ENCODE measurements around the gene UBXN10. TPM values are rescaled to one million over a fixed set of nuclear protein-coding genes. Genes with fewer than 3 reads are reported as not detected.

The UBXN10 gene
- total and polyA plus RNA-seq, 12 donors, result 0.16 to 4.0 (median 1.5) TPM

DNA sequence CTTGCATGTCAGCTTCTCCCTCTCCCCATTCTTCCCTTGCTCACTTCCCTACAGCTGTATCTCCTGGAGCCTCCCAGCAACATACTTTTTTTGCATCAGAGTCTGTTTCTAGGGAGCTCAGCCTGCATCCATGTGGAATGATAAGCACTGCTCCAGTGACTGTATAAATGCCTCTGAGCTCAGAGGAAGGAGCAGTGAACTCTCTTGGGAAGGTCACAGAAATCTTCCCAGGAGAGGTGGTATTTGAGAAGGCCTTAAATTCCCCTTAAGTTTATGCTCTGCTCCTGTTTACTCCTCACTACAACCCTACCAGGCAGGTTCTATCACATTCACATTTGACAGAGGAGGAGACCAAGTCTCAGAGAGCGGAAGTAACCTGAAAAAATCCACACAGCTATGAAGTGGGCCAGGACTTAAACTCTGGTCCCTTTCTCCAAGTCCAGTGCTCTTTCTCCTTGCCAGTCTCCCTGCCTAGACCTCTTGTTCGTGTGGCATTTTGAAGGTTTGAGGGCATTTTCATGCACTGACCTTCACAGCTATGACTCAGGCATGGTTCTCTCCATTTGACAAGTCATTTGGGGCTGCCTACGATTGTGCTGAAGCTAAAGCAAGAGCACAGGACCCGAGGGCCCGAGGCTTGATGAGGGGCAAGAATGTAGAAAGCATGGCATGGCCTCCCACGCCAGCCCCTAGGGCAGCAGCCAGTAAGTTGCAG is 5.6 kb upstream of the UBXN10 start:
- intact Hi-C loops (cut with DNase I), result no loop called here
- ATAC-seq (no peak), DNase-seq (no peak)
- peaks cover 0 to 7% (median 0%) of the 10 kb centered on the region in 11 donors for H3K9me3 ChIP-seq
- 69 to 77% methylated on average over 6 of the region's 6 CpGs for WGBS, 2 donors
- peaks cover 0 to 6% (median 0%) of the 10 kb centered on the region in 9 donors for H3K4me1 ChIP-seq
- H3K27me3 ChIP-seq, result peaks cover 0 to 23% (median under 1%) of the 10 kb centered on the region in 7 donors
- H3K36me3 ChIP-seq, result no peaks in the 10 kb centered on the region
- TF ChIP-seq CTCF (IDR thresholded peaks at IDR 0.05), result no peak
- H3K4me3 ChIP-seq, result no peak overlapping the region
- no peak overlapping the region for H3K27ac ChIP-seq

DNA sequence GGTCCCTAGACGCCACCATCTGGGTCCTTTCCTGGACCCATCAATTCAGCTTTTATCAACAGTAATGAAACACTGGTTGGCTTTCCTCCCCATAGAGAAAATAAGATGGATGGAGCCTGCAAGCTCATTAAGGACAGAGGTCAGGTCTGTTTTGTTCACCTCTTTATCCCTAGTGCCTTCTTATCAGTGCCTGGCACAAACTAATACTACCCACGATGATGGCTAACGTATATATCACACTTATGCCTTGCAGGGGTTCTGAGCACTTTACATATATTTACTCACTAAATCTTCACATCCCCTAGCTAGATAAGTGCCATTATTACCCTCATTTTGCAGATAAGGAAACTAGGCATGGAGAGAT is 5.1 kb upstream of the UBXN10 start:
- H3K36me3 ChIP-seq, result no peaks in the 10 kb centered on the region
- peaks cover 0 to 7% (median 0%) of the 10 kb centered on the region in 11 donors for H3K9me3 ChIP-seq
- ATAC-seq (no peak), DNase-seq (no peak)
- intact Hi-C loops (cut with DNase I), result no loop called here
- WGBS, 2 donors, result 66 to 74% methylated on average over 3 of the region's 3 CpGs
- H3K4me1 ChIP-seq, result peaks cover 0 to 11% (median 2%) of the 10 kb centered on the region in 9 donors
- H3K27me3 ChIP-seq, result peaks cover 0 to 27% (median 6%) of the 10 kb centered on the region in 7 donors
- TF ChIP-seq CTCF (IDR thresholded peaks at IDR 0.05), result no peak
- no peak overlapping the region for H3K4me3 ChIP-seq
- no peak overlapping the region for H3K27ac ChIP-seq

DNA sequence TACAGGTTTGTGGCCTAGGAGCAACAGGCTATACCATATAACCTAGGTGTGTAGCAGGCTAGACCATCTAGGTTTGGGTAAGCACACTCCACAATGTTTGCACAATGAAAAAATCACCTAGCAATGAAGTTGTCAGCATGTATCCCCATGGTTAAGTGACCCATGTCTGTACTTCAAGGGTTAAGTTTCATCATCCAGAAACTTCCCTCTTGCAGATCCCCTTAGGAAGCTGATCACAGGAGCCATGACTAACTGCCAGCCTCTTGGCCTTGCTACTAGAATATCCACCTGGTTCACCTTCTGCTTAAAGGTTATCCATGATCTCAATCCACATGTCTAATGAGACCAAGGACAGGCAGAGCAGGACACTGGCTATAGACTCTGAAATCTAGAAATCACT is 3.5 kb upstream of the UBXN10 start:
- intact Hi-C loops (cut with DNase I), result no loop called here
- H3K27ac ChIP-seq, result no peak overlapping the region
- H3K9me3 ChIP-seq, result peaks cover 0 to 7% (median 0%) of the 10 kb centered on the region in 11 donors
- H3K4me3 ChIP-seq, result no peak overlapping the region
- no peak for TF ChIP-seq CTCF (IDR thresholded peaks at IDR 0.05)
- DNase-seq (no peak), ATAC-seq (no peak)
- no peaks in the 10 kb centered on the region for H3K36me3 ChIP-seq
- H3K27me3 ChIP-seq, result peaks cover 0 to 41% (median 19%) of the 10 kb centered on the region in 7 donors
- peaks cover 0 to 23% (median 13%) of the 10 kb centered on the region in 9 donors for H3K4me1 ChIP-seq

GRCh38 chr1:20183035-20183434 is 2.9 kb upstream of the UBXN10 start:
- Histone ChIP-seq H3K4me1 (peaks cover 0 to 27% (median 13%) of the 10 kb centered on the region in 9 donors), H3K4me3 (no peak overlapping the region), H3K27ac (no peak overlapping the region), H3K27me3 (peaks cover 0 to 47% (median 24%) of the 10 kb centered on the region in 7 donors), H3K9me3 (peaks cover 0 to 7% (median 0%) of the 10 kb centered on the region in 11 donors), H3K36me3 (no peaks in the 10 kb centered on the region)
- no peak for ATAC-seq
- WGBS, 2 donors, result 85 to 86% methylated on average over 10 of the region's 10 CpGs
- intact Hi-C loops (cut with DNase I), result no loop called here
- no peak for TF ChIP-seq CTCF (IDR thresholded peaks at IDR 0.05)
- no peak for DNase-seq

All from heart right ventricle (tissue), 16 donors.